Activated T-cell treated with anti-CD3 and anti-CD28 coated beads, Interleukin-2, amount 50 U/mL, for 4 hours (primary cell): ENCODE measurements around the gene RXRA. TPM values are rescaled to one million over a fixed set of nuclear protein-coding genes. Genes with fewer than 3 reads are reported as not detected.

Experiments used
- ATAC-seq, 2 donors: fragments of 200-7000 bp; cut with Tn5 transposase; one replicate each; pipeline ENCODE4 v1.10.0; 2021
- DNase-seq: peaks from one replicate; pipeline ENCODE4 v3.0.0-alpha.2; 2020
- H3K27me3 Mint-ChIP-seq: one replicate; pipeline ENCODE4 v1.8.0; 2021; ENCODE audit warnings: low read depth, mixed read lengths
- H3K36me3 Mint-ChIP-seq: one replicate; pipeline ENCODE4 v1.8.0; 2022; ENCODE audit warnings: mixed read lengths; ENCODE audit not compliant: insufficient read depth
- H3K4me1 Mint-ChIP-seq: one replicate; pipeline ENCODE4 v1.8.0; 2021; ENCODE audit warnings: low read depth, mixed read lengths
- H3K4me3 Mint-ChIP-seq: one replicate; pipeline ENCODE4 v1.8.0; 2021; ENCODE audit warnings: mild to moderate bottlenecking, moderate library complexity, mixed read lengths
- H3K9me3 Mint-ChIP-seq: one replicate; pipeline ENCODE4 v1.8.0; 2021; ENCODE audit warnings: mixed read lengths
- total RNA-seq, 3 donors: library from RNA; stranded (reverse); gene quantifications; one replicate each; pipeline ENCODE4 v1.2.1, GENCODE V29; 2021

Gene RXRA
- total RNA-seq, result 1 to 10 TPM; 4.7 to 7.6 (median 4.7) TPM

- Mint-ChIP-seq H3K36me3 (no peaks in the 10 kb centered on the region), H3K9me3 (no peaks in the 10 kb centered on the region), H3K4me1 (peaks cover 17% of the 10 kb centered on the region), H3K27me3 (peaks cover 3% of the 10 kb centered on the region), H3K4me3 (peak within 1 kb of the TSS; percentile 76)
- DNase-seq (peak; percentile 75), ATAC-seq (peak; percentile 41 to 51)
Observed at GRCh38 chr9:134325813-134326723, at the start of gene RXRA. TSS of gene RXRA (plus strand) at chr9:134326455. CDS start at chr9:134326632, 177 bp downstream.

GRCh38 chr9:134278286-134278685 lies 48.0 kb upstream of the RXRA start:
- no peaks in the 10 kb centered on the region for H3K4me1 Mint-ChIP-seq
- no peaks in the 10 kb centered on the region for H3K36me3 Mint-ChIP-seq
- no peak for ATAC-seq
- peaks cover 15% of the 10 kb centered on the region for H3K27me3 Mint-ChIP-seq
- DNase-seq, result no peak
- no peak overlapping the region for H3K4me3 Mint-ChIP-seq
- no peaks in the 10 kb centered on the region for H3K9me3 Mint-ChIP-seq

- H3K36me3 Mint-ChIP-seq, result no peaks in the 10 kb centered on the region
- DNase-seq, result no peak
- H3K4me3 Mint-ChIP-seq, result no peak overlapping the region
Observed at GRCh38 chr9:134278974-134279640, 47.1 kb upstream of the RXRA start.

GRCh38 chr9:134282138-134282650 lies 44.1 kb upstream of the RXRA start:
- peaks cover 14% of the 10 kb centered on the region for H3K27me3 Mint-ChIP-seq
- no peaks in the 10 kb centered on the region for H3K9me3 Mint-ChIP-seq
- H3K36me3 Mint-ChIP-seq, result no peaks in the 10 kb centered on the region
- DNase-seq, result no peak
- H3K4me1 Mint-ChIP-seq, result no peaks in the 10 kb centered on the region
- no peak for ATAC-seq
- no peak overlapping the region for H3K4me3 Mint-ChIP-seq

More at GRCh38 chr9:134278974-134279640, 47.1 kb upstream of the RXRA start:
- Mint-ChIP-seq H3K27me3 (peaks cover 17% of the 10 kb centered on the region), H3K4me1 (no peaks in the 10 kb centered on the region), H3K9me3 (no peaks in the 10 kb centered on the region)
- no peak for ATAC-seq

GRCh38 chr9:134283111-134283515 lies 43.1 kb upstream of the RXRA start:
- Mint-ChIP-seq H3K9me3 (no peaks in the 10 kb centered on the region), H3K36me3 (no peaks in the 10 kb centered on the region)

GRCh38 chr9:134283692-134284265 lies 42.5 kb upstream of the RXRA start:
- no peak for ATAC-seq
- no peaks in the 10 kb centered on the region for H3K4me1 Mint-ChIP-seq
- DNase-seq, result no peak
- H3K9me3 Mint-ChIP-seq, result no peaks in the 10 kb centered on the region
- H3K27me3 Mint-ChIP-seq, result peaks cover 13% of the 10 kb centered on the region
- H3K36me3 Mint-ChIP-seq, result no peaks in the 10 kb centered on the region
- H3K4me3 Mint-ChIP-seq, result no peak overlapping the region

More at GRCh38 chr9:134283111-134283515, 43.1 kb upstream of the RXRA start:
- H3K4me1 Mint-ChIP-seq, result no peaks in the 10 kb centered on the region
- DNase-seq, result no peak
- H3K27me3 Mint-ChIP-seq, result peaks cover 13% of the 10 kb centered on the region
- H3K4me3 Mint-ChIP-seq, result no peak overlapping the region
- ATAC-seq, result no peak

- Mint-ChIP-seq H3K4me1 (no peaks in the 10 kb centered on the region), H3K9me3 (no peaks in the 10 kb centered on the region), H3K4me3 (no peak overlapping the region), H3K27me3 (peaks cover 13% of the 10 kb centered on the region), H3K36me3 (no peaks in the 10 kb centered on the region)
- ATAC-seq, result no peak
- no peak for DNase-seq
Observed at GRCh38 chr9:134284273-134284672, 42.0 kb upstream of the RXRA start.

GRCh38 chr9:134284741-134285140 lies 41.5 kb upstream of the RXRA start:
- Mint-ChIP-seq H3K4me3 (no peak overlapping the region), H3K4me1 (no peaks in the 10 kb centered on the region), H3K9me3 (no peaks in the 10 kb centered on the region), H3K27me3 (peaks cover 13% of the 10 kb centered on the region), H3K36me3 (no peaks in the 10 kb centered on the region)
- DNase-seq (no peak), ATAC-seq (no peak)

- peaks cover 13% of the 10 kb centered on the region for H3K27me3 Mint-ChIP-seq
- H3K4me1 Mint-ChIP-seq, result no peaks in the 10 kb centered on the region
- no peak overlapping the region for H3K4me3 Mint-ChIP-seq
- no peaks in the 10 kb centered on the region for H3K9me3 Mint-ChIP-seq
- H3K36me3 Mint-ChIP-seq, result no peaks in the 10 kb centered on the region
- no peak for DNase-seq
- no peak for ATAC-seq
Observed at GRCh38 chr9:134285215-134285845, 40.9 kb upstream of the RXRA start.

- no peaks in the 10 kb centered on the region for H3K9me3 Mint-ChIP-seq
- H3K36me3 Mint-ChIP-seq, result no peaks in the 10 kb centered on the region
- no peak for ATAC-seq
- H3K4me1 Mint-ChIP-seq, result no peaks in the 10 kb centered on the region
- no peak overlapping the region for H3K4me3 Mint-ChIP-seq
- no peak for DNase-seq
- peaks cover 13% of the 10 kb centered on the region for H3K27me3 Mint-ChIP-seq
Observed at GRCh38 chr9:134286471-134287245, 39.6 kb upstream of the RXRA start.

- no peaks in the 10 kb centered on the region for H3K4me1 Mint-ChIP-seq
- H3K9me3 Mint-ChIP-seq, result no peaks in the 10 kb centered on the region
- DNase-seq (no peak), ATAC-seq (no peak)
- peaks cover 15% of the 10 kb centered on the region for H3K27me3 Mint-ChIP-seq
- no peak overlapping the region for H3K4me3 Mint-ChIP-seq
- H3K36me3 Mint-ChIP-seq, result no peaks in the 10 kb centered on the region
Observed at GRCh38 chr9:134287591-134288491, 38.4 kb upstream of the RXRA start.

GRCh38 chr9:134288746-134289145 lies 37.5 kb upstream of the RXRA start:
- Mint-ChIP-seq H3K4me1 (no peaks in the 10 kb centered on the region), H3K36me3 (no peaks in the 10 kb centered on the region), H3K27me3 (peaks cover 11% of the 10 kb centered on the region), H3K4me3 (no peak overlapping the region), H3K9me3 (no peaks in the 10 kb centered on the region)
- no peak for ATAC-seq
- no peak for DNase-seq
